A673 (cell line): ENCODE measurements around the gene KCNH8.

Experiments used
- CTCF ChIP-seq: fragments of 300-800, 200-600 bp; sonication (generic); conservative IDR thresholded peaks from 2 replicates; pipeline ENCODE4 v1.5.1; 2017; ENCODE audit warnings: low read depth, mild to moderate bottlenecking, antibody characterized with exemption, low read length, moderate library complexity, mixed read lengths
- EZH2 ChIP-seq: fragments of 200-600 bp; sonication (generic); IDR thresholded peaks from 2 replicates; pipeline ENCODE4 v1.6.1; 2017; ENCODE audit warnings: borderline replicate concordance, low read depth, mild to moderate bottlenecking, mixed read lengths, antibody characterized with exemption, low read length; ENCODE audit not compliant: poor library complexity, severe bottlenecking

- TF ChIP-seq CTCF (no peak), EZH2 (no peak)
Measured at GRCh38 chr3:19149368-19149767, 1.1 kb downstream of the KCNH8 start.
